Sigmoid colon (tissue), 7 donors: Measurements from ENCODE around the gene CASZ1. TPM values are rescaled to one million over a fixed set of nuclear protein-coding genes. Genes with fewer than 3 reads are reported as not detected.

Experiments used
- DNase-seq: peaks from one replicate; pipeline ENCODE4 v3.0.0-alpha.2; 2019
- H3K27ac ChIP-seq, 4 donors: fragments of 200-600 bp; sonication (generic); one replicate each; pipeline ENCODE4 v1.5.1; 2016 to 2019; ENCODE audit warnings: mild to moderate bottlenecking in 1 of 4
- H3K27me3 ChIP-seq, 3 donors: fragments of 200-600 bp; sonication (generic); one replicate each; pipeline ENCODE4 v1.5.1; 2019; ENCODE audit warnings: mild to moderate bottlenecking in 1 of 3
- H3K36me3 ChIP-seq, 4 donors: fragments of 200-600 bp; sonication (generic); one replicate each; pipeline ENCODE4 v1.5.1; 2016 to 2019
- H3K4me1 ChIP-seq, 4 donors: fragments of 200-600 bp; sonication (generic); one replicate each; pipeline ENCODE4 v1.5.1; 2017 to 2019
- H3K4me3 ChIP-seq, 4 donors: fragments of 200-600 bp; sonication (generic); one replicate each; pipeline ENCODE4 v1.5.1; 2017 to 2019; ENCODE audit warnings: mild to moderate bottlenecking in 2 of 4, moderate library complexity in 1 of 4
- H3K9me3 ChIP-seq, 4 donors: fragments of 200-600 bp in 3 of 4; sonication (generic) in 3 of 4; one replicate each; pipeline versions ENCODE4 v1.5.1 to v1.6.1; 2013 to 2019
- EP300 ChIP-seq, 4 donors: sonication (generic); formaldehyde crosslinking; IDR thresholded peaks; one replicate each; pipeline ENCODE4 v1.6.1; 2017; ENCODE audit warnings: antibody characterized with exemption in 4 of 4
- POLR2A ChIP-seq, 2 donors: fragments of 450-650 bp; IDR thresholded peaks; one replicate each; pipeline ENCODE4 v1.6.1; 2016; ENCODE audit warnings: antibody characterized with exemption in 2 of 2, mild to moderate bottlenecking in 2 of 2, moderate library complexity in 2 of 2
- POLR2AphosphoS5 ChIP-seq, 4 donors: sonication (generic); formaldehyde crosslinking; IDR thresholded peaks; one replicate each; pipeline ENCODE4 v1.6.1; 2017; ENCODE audit warnings: antibody characterized with exemption in 4 of 4
- whole genome bisulfite sequencing, 2 donors: extraction: QIAGEN DNeasy Blood & Tissue Kit; methylation state at CpG; one replicate each; pipeline ENCODE4 v1.1.7; 2013; 5-methylcytosine and 5-hydroxymethylcytosine counted together
- intact Hi-C: fragments of 100-400 bp; cut with DNase I; formaldehyde crosslinking; loops from one replicate; pipeline ENCODE4 v1.15.1; 2023
- polyA plus RNA-seq, 3 donors: library from polyadenylated mRNA; stranded (reverse); fragments of 200-250 nt; gene quantifications; one replicate each; pipeline ENCODE4 v1.2.3, GENCODE V29; 2013
- total RNA-seq, 4 donors: library from RNA; depleted of rRNA; stranded (reverse); fragments of >200 nt; gene quantifications; one replicate each; pipeline ENCODE4 v1.1.0, GENCODE V29; 2016
- TF ChIP-seq, protein P1 (sequence below), 4 experiments: fragments of 450-650 bp in 3 of 4; fragments of 200-600 bp in 1 of 4; IDR thresholded peaks; one replicate each; pipeline ENCODE4 v1.5.1; 2016 to 2019; ENCODE audit warnings: antibody characterized with exemption in 4 of 4, mild to moderate bottlenecking in 3 of 4, moderate library complexity in 2 of 4
- donor health status: healthy with polysubstance abuse.
- donor health status: Bipolar disorder and iron deficiency.
- donor health status: healthy.

CASZ1 gene
- total and polyA plus RNA-seq, 7 donors: 4.2 to 47.9 (median 23.6) TPM

DNA sequence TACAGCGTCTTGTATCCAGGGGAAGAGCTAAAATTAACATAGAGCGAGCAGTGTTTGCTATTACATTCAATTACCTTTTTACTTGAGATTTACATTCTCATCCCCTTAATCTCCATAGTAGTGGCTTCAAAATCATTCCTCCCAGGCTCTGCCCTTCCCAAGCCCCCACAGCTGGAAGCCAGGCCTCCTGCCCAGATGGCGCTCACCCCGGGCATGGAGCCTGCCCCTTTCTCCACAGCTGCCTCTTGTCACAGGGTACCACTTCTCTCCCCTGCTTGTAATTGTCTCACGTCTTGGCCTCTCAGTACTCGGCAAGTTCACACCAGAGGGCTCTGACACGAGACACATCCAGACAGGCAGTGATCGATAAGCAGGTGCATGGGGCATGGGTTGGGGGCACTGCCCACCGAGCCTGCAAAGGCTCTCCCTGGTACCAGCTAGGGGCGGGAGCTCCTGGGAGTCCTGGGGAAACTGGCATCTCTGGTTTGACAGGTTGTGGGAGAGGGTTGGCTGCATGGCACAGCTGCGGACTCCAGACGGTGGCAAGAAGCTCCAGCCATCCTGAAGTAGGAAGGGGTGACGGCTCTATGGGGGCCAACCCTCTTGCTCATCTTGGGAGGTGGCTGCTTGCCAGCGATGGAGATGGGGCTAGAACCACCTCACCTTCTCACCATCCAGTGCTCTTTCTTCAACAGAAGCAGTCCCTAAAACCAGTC lies 20.1 kb downstream of the CASZ1 start:
- H3K4me3 ChIP-seq: no peak overlapping the region
- no peaks in the 10 kb centered on the region for H3K27me3 ChIP-seq
- intact Hi-C loops: no loop called here
- H3K9me3 ChIP-seq: no peaks in the 10 kb centered on the region
- 27 to 73% methylated on average over 14 of the region's 14 CpGs for WGBS, 2 donors
- DNase-seq: no peak
- H3K36me3 ChIP-seq: no peaks in the 10 kb centered on the region
- peak overlapping the region in 2 of 4 donors; percentile 2 to 65 for H3K27ac ChIP-seq
- TF ChIP-seq, protein P1, sequence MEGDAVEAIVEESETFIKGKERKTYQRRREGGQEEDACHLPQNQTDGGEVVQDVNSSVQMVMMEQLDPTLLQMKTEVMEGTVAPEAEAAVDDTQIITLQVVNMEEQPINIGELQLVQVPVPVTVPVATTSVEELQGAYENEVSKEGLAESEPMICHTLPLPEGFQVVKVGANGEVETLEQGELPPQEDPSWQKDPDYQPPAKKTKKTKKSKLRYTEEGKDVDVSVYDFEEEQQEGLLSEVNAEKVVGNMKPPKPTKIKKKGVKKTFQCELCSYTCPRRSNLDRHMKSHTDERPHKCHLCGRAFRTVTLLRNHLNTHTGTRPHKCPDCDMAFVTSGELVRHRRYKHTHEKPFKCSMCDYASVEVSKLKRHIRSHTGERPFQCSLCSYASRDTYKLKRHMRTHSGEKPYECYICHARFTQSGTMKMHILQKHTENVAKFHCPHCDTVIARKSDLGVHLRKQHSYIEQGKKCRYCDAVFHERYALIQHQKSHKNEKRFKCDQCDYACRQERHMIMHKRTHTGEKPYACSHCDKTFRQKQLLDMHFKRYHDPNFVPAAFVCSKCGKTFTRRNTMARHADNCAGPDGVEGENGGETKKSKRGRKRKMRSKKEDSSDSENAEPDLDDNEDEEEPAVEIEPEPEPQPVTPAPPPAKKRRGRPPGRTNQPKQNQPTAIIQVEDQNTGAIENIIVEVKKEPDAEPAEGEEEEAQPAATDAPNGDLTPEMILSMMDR (IDR thresholded peaks at IDR 0.05): no peak
- TF ChIP-seq POLR2A (IDR thresholded peaks at IDR 0.05) (no peak), EP300 (IDR thresholded peaks at IDR 0.05) (no peak), POLR2AphosphoS5 (IDR thresholded peaks at IDR 0.05) (no peak)
- H3K4me1 ChIP-seq: peaks cover 0 to 85% (median 49%) of the 10 kb centered on the region in 4 donors

DNA sequence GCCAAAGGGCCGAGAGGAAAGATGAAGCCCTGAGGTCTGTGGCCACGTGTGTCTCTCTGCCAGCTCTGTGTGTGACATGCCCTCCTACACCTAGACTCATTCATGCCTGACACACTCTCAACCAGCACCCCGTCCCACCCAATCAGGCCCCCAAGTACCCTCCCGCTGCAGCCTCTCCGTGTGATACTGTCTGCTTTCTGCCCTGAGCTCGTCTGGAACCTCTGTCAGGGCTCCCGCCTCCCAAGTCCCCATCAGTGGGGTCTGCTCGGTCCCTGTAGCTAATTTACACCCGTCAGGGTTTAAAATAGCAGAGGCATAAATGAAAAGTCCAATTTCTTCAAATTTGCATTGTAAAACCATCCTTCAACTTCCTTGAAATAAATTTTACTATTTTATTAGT lies 20.7 kb downstream of the CASZ1 start:
- Histone ChIP-seq H3K27ac (peak overlapping the region in 2 of 4 donors; percentile 3 to 65), H3K9me3 (no peaks in the 10 kb centered on the region), H3K36me3 (no peaks in the 10 kb centered on the region), H3K4me3 (no peak overlapping the region), H3K4me1 (peaks cover 0 to 84% (median 46%) of the 10 kb centered on the region in 4 donors), H3K27me3 (no peaks in the 10 kb centered on the region)
- DNase-seq: no peak
- 80 to 81% methylated on average over 9 of the region's 9 CpGs for WGBS, 2 donors
- intact Hi-C loops: no loop called here
- TF ChIP-seq POLR2AphosphoS5 (IDR thresholded peaks at IDR 0.05) (no peak), POLR2A (IDR thresholded peaks at IDR 0.05) (no peak), EP300 (IDR thresholded peaks at IDR 0.05) (no peak)

DNA sequence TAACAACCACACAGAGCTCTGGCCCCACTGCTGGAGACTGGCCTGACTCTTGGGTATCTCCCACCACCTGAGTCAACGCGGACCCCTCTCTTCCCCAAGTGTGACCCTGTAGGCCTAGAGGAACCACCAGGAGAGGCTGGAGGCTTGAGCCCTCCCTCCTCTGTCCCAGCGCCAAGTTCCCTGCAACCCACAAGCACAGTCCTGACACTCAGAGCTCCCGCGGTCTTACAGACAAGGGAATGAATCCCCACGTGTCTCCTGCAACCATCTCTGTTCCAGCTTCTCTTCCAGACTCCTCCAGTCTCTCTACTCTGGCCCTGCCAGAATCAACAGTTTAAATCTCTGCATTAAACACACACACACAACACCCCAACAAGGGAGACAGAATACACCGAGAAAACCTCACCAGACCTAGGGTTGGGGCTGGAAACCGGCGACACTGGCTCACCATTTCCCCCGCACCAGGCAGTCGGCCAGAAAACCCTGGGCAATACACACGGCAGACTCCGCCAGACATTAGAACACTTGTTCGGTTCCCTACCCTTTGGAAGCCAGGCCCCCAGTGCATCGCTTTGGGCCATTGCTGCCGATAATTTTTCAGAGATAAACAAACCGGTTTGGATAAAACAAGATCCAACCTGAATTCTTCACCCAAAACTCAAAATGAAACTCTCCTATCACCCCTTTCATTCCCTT lies 21.7 kb downstream of the CASZ1 start:
- Histone ChIP-seq H3K27me3 (no peaks in the 10 kb centered on the region), H3K36me3 (no peaks in the 10 kb centered on the region), H3K4me1 (peaks cover 0 to 81% (median 40%) of the 10 kb centered on the region in 4 donors), H3K27ac (peak overlapping the region in 3 of 4 donors; percentile 46 to 65 (median 56)), H3K4me3 (no peak overlapping the region), H3K9me3 (no peaks in the 10 kb centered on the region)
- DNase-seq: no peak
- TF ChIP-seq EP300 (IDR thresholded peaks at IDR 0.05) (no peak), POLR2AphosphoS5 (IDR thresholded peaks at IDR 0.05) (no peak), POLR2A (IDR thresholded peaks at IDR 0.05) (no peak)
- TF ChIP-seq, protein P1 (IDR thresholded peaks at IDR 0.05): no peak
- WGBS, 2 donors: 89 to 90% methylated on average over 17 of the region's 17 CpGs
- intact Hi-C loops: no loop called here

DNA sequence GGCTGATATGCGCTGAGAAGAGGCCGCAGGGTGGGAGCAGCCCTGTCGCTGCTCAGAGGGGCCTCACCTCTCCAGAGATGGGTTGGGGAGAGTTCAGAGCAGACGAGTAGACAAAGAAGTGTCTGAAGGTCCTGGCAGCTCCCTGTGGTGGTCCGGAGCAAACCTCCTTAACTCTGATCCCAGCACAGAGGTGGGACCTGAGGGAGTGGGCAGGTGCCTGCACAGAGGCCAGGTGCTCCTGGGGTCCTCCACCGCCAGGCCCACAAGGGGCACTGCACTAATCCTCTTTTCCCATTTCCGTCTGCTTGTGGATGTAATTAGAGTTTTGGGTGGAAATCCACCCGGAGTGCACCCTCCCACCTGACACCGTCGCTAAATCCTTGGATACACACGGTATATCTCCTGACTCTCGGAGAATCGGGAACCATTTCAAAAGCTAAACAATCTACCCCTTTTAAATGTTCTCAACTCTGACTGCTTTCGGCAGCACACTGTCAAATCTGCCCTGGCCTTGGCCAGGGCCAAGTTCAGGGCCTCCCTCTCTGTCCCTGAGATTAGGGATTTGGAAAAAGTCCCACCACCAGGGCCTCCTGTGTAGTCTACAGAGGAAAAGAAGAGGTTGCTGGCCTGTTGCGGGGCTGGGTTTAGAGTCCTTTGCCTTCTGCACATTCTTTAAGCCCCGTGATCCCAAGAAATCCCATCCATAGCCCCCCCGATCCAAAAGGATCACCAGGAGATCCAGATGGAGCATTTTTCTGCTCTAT lies 22.4 kb downstream of the CASZ1 start:
- no peaks in the 10 kb centered on the region for H3K36me3 ChIP-seq
- 87 to 91% methylated on average over 17 of the region's 17 CpGs for WGBS, 2 donors
- no peaks in the 10 kb centered on the region for H3K27me3 ChIP-seq
- DNase-seq: no peak
- intact Hi-C loops: no loop called here
- TF ChIP-seq POLR2AphosphoS5 (IDR thresholded peaks at IDR 0.05): no peak
- no peak for TF ChIP-seq EP300 (IDR thresholded peaks at IDR 0.05)
- TF ChIP-seq, protein P1 (IDR thresholded peaks at IDR 0.05): no peak
- TF ChIP-seq POLR2A (IDR thresholded peaks at IDR 0.05): no peak
- peaks cover 0 to 75% (median 36%) of the 10 kb centered on the region in 4 donors for H3K4me1 ChIP-seq
- H3K4me3 ChIP-seq: no peak overlapping the region
- no peaks in the 10 kb centered on the region for H3K9me3 ChIP-seq
- H3K27ac ChIP-seq: peak overlapping the region in 3 of 4 donors; percentile 46 to 65 (median 56)

DNA sequence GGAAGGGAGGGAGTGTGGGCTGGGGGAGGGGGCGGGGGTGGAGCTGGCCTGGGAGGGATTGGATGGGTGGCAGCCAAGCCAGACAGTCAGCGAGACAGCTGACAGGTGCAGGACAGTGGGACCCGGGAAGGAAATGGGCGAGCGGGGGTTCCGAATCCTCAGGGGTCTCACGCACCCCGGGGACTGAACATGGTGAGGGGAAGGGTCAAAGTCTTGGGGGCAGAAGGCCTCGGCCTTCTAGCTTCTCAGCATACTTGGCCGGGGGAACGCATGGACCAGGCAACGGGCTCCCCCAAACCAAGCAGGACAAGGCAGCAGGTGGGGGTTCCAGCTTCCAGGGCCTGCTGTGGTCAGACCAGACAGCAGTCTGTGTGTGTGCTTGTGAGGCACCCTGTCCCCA lies 23.1 kb downstream of the CASZ1 start:
- TF ChIP-seq POLR2A (IDR thresholded peaks at IDR 0.05) (no peak), EP300 (IDR thresholded peaks at IDR 0.05) (no peak), POLR2AphosphoS5 (IDR thresholded peaks at IDR 0.05) (no peak)
- TF ChIP-seq, protein P1 (IDR thresholded peaks at IDR 0.05): no peak
- Histone ChIP-seq H3K36me3 (no peaks in the 10 kb centered on the region), H3K4me1 (peaks cover 0 to 69% (median 34%) of the 10 kb centered on the region in 4 donors), H3K4me3 (no peak overlapping the region), H3K27ac (peak overlapping the region in 1 of 4 donors; percentile 65), H3K27me3 (no peaks in the 10 kb centered on the region), H3K9me3 (no peaks in the 10 kb centered on the region)
- no peak for DNase-seq
- 39 to 76% methylated on average over 12 of the region's 12 CpGs for WGBS, 2 donors
- intact Hi-C loops: no loop called here
